WTC11 (cell line): ENCODE results near the gene SOAT2. TPM values are rescaled to one million over a fixed set of nuclear protein-coding genes. Genes with fewer than 3 reads are reported as not detected.

Experiments
- ATAC-seq: fragments of 200-7000 bp; cut with Tn5 transposase; 2 replicates; pipeline ENCODE4 v1.10.0; 2021; ENCODE audit warnings: mild to moderate bottlenecking, moderate library complexity
- CTCF ChIA-PET: fragments of 300-600 bp; sonication (Branson Sonifier 250); formaldehyde crosslinking; loops from one replicate; lab custom pipeline; 2021; ENCODE audit warnings: antibody characterized with exemption; lab: Charles Lee
- POLR2A ChIA-PET: fragments of 350-600 bp; sonication (Branson Sonifier 250); formaldehyde crosslinking; loops from one replicate; lab custom pipeline; 2021; ENCODE audit warnings: antibody characterized with exemption; lab: Charles Lee
- DNase-seq: peaks from one replicate; pipeline ENCODE4 v3.0.0; 2021; ENCODE audit warnings: low spot score
- H3K27ac Mint-ChIP-seq: 2 replicates; pipeline ENCODE4 v1.8.0; 2021; ENCODE audit warnings: mixed read lengths
- H3K27me3 Mint-ChIP-seq: 2 replicates; pipeline ENCODE4 v1.8.0; 2021; ENCODE audit warnings: low read depth, mild to moderate bottlenecking, moderate library complexity, mixed read lengths
- H3K36me3 Mint-ChIP-seq: 2 replicates; pipeline ENCODE4 v1.8.0; 2021; ENCODE audit warnings: mixed read lengths
- H3K4me1 Mint-ChIP-seq: 2 replicates; pipeline ENCODE4 v1.8.0; 2022; ENCODE audit warnings: mixed read lengths
- H3K4me3 Mint-ChIP-seq: 2 replicates; pipeline ENCODE4 v1.8.0; 2021; ENCODE audit warnings: mild to moderate bottlenecking, moderate library complexity, mixed read lengths
- H3K9me3 Mint-ChIP-seq: 2 replicates; pipeline ENCODE4 v1.8.0; 2021; ENCODE audit warnings: mixed read lengths
- ATF1 ChIP-seq: sonication (generic); formaldehyde crosslinking; IDR thresholded peaks from 2 replicates; pipeline ENCODE4 v1.8.1; 2023; ENCODE audit warnings: mild to moderate bottlenecking, moderate library complexity, missing genetic modification reagents
- CREM ChIP-seq: sonication (generic); formaldehyde crosslinking; IDR thresholded peaks from 2 replicates; pipeline ENCODE4 v1.8.1; 2022; ENCODE audit warnings: mild to moderate bottlenecking, missing genetic modification reagents, moderate library complexity
- EMX1 ChIP-seq: fragments of 250-450 bp; sonication (Bioruptor Pico); IDR thresholded peaks from 2 replicates; pipeline ENCODE4 v1.8.0; 2021; ENCODE audit warnings: mild to moderate bottlenecking
- FOXJ3 ChIP-seq: sonication (generic); formaldehyde crosslinking; IDR thresholded peaks from 2 replicates; pipeline ENCODE4 v1.9.0; 2021; ENCODE audit warnings: missing genetic modification reagents, mild to moderate bottlenecking, borderline replicate concordance
- FOXP1 ChIP-seq: sonication (generic); formaldehyde crosslinking; IDR thresholded peaks from 2 replicates; pipeline ENCODE4 v1.8.0; 2022; ENCODE audit warnings: missing genetic modification reagents, mild to moderate bottlenecking, moderate library complexity, borderline replicate concordance
- MXD4 ChIP-seq: fragments of 250-450 bp; sonication (Bioruptor Pico); IDR thresholded peaks from 2 replicates; pipeline ENCODE4 v1.8.0; 2021; ENCODE audit warnings: mild to moderate bottlenecking, moderate library complexity, borderline replicate concordance
- MYBL2 ChIP-seq: sonication (generic); formaldehyde crosslinking; IDR thresholded peaks from 2 replicates; pipeline ENCODE4 v1.8.1; 2023; ENCODE audit warnings: mild to moderate bottlenecking, moderate library complexity, missing genetic modification reagents
- NFYB ChIP-seq: sonication (generic); formaldehyde crosslinking; conservative IDR thresholded peaks from 2 replicates; pipeline ENCODE4 v1.8.0; 2022; ENCODE audit warnings: low read depth, missing genetic modification reagents
- PRDM15 ChIP-seq: sonication (generic); formaldehyde crosslinking; IDR thresholded peaks from 2 replicates; pipeline ENCODE4 v1.8.0; 2022; ENCODE audit warnings: missing genetic modification reagents
- SOX15 ChIP-seq: fragments of 250-450 bp; sonication (Bioruptor Pico); IDR thresholded peaks from 2 replicates; pipeline ENCODE4 v1.9.0; 2021; ENCODE audit warnings: mild to moderate bottlenecking
- TCF7 ChIP-seq: sonication (generic); formaldehyde crosslinking; IDR thresholded peaks from 2 replicates; pipeline ENCODE4 v1.8.0; 2022; ENCODE audit warnings: mild to moderate bottlenecking, low read depth, missing genetic modification reagents, moderate library complexity
- TEAD4 ChIP-seq: sonication (generic); formaldehyde crosslinking; IDR thresholded peaks from 2 replicates; pipeline ENCODE4 v1.8.0; 2022; ENCODE audit warnings: mild to moderate bottlenecking, missing genetic modification reagents
- USF1 ChIP-seq: sonication (generic); formaldehyde crosslinking; IDR thresholded peaks from 2 replicates; pipeline ENCODE4 v1.8.0; 2022; ENCODE audit warnings: mild to moderate bottlenecking, missing genetic modification reagents
- ZNF263 ChIP-seq: sonication (generic); formaldehyde crosslinking; IDR thresholded peaks from 2 replicates; pipeline ENCODE4 v1.8.1; 2022; ENCODE audit warnings: low read depth, mild to moderate bottlenecking, moderate library complexity, missing genetic modification reagents
- ZNF671 ChIP-seq: fragments of 250-450 bp; sonication (Bioruptor Pico); IDR thresholded peaks from 2 replicates; pipeline ENCODE4 v1.8.0; 2021; ENCODE audit warnings: mild to moderate bottlenecking
- total RNA-seq: library from RNA; stranded (reverse); gene quantifications from 3 replicates; pipeline ENCODE4 v1.2.3, GENCODE V29; 2021
- TF ChIP-seq, protein P1 (sequence below): sonication (generic); formaldehyde crosslinking; IDR thresholded peaks from 2 replicates; pipeline ENCODE4 v1.8.1; 2023; ENCODE audit warnings: mild to moderate bottlenecking, missing genetic modification reagents
- TF ChIP-seq, protein P2 (sequence below): sonication (generic); formaldehyde crosslinking; IDR thresholded peaks from 2 replicates; pipeline ENCODE4 v1.8.1; 2023; ENCODE audit warnings: mild to moderate bottlenecking, missing genetic modification reagents
- TF ChIP-seq, protein P3 (sequence below): sonication (generic); formaldehyde crosslinking; IDR thresholded peaks from 2 replicates; pipeline ENCODE4 v1.8.0; 2023; ENCODE audit warnings: missing genetic modification reagents
- TF ChIP-seq, protein P4 (sequence below): sonication (generic); formaldehyde crosslinking; IDR thresholded peaks from 2 replicates; pipeline ENCODE4 v1.8.0; 2023; ENCODE audit warnings: mild to moderate bottlenecking, missing genetic modification reagents
- TF ChIP-seq, protein P5 (sequence below): sonication (generic); formaldehyde crosslinking; IDR thresholded peaks from 2 replicates; pipeline ENCODE4 v1.8.0; 2022; ENCODE audit warnings: mild to moderate bottlenecking, missing genetic modification reagents

SOAT2 gene
- total RNA-seq, 1 experiment from 2014 or later, result not detected

DNA sequence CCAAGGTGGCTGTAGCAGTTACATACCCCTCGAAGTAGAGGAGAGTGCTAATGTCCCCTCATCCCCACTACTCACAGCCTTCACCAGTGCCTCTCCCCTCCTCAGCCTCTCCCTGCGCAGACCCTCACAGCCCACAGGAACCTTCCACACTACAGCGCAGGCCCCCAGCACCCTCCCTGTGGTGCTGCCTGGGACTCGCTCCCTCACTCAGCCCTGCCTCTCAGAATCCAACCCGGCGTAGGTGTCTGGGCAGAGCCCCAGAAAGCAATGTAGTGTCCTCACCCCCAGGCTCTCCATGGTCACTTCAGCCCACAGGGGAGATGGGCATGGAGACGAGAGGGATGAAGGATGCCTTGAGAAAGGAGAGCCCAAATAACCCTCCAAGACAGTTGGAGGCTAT lies 66.4 kb downstream of the SOAT2 start (continued):
- TF ChIP-seq, protein P1, sequence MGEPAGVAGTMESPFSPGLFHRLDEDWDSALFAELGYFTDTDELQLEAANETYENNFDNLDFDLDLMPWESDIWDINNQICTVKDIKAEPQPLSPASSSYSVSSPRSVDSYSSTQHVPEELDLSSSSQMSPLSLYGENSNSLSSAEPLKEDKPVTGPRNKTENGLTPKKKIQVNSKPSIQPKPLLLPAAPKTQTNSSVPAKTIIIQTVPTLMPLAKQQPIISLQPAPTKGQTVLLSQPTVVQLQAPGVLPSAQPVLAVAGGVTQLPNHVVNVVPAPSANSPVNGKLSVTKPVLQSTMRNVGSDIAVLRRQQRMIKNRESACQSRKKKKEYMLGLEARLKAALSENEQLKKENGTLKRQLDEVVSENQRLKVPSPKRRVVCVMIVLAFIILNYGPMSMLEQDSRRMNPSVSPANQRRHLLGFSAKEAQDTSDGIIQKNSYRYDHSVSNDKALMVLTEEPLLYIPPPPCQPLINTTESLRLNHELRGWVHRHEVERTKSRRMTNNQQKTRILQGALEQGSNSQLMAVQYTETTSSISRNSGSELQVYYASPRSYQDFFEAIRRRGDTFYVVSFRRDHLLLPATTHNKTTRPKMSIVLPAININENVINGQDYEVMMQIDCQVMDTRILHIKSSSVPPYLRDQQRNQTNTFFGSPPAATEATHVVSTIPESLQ, result no peak

DNA sequence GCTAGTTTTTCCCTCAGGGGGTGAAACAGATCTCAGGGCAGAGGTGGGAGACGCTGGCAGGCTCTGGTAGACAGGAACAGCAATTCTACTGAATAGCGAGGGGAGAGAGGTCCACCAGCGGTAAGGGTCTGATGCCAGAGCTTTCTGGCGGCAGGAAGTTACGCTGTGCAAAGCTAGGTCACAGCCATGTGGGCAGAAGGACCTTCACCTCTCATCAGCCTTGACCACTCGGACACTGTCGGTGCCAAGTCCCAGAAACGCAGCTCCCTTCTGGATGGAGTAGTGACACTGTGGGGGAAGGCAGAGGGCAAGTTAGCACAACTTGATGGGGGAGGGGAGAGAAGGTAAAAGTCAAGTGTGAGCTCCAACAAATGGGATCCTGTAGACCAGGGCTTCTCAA lies 66.9 kb downstream of the SOAT2 start:
- H3K27me3 Mint-ChIP-seq, result peaks cover 91% of the 10 kb centered on the region
- POLR2A ChIA-PET, result interaction anchor here (0.6 kb wide), 1 partner anchor 10 kb away, joined by 3 read pairs; the partner anchor contains the start of gene ZNF740
- no peak overlapping the region for H3K27ac Mint-ChIP-seq

GRCh38 chr12:53170876-53171724 lies 67.8 kb downstream of the SOAT2 start:
- ATAC-seq (no peak), DNase-seq (no peak)
- POLR2A ChIA-PET, result interaction anchor here (0.6 kb wide), 1 partner anchor 9 kb away, joined by 3 read pairs; the partner anchor contains the start of gene ZNF740
- Mint-ChIP-seq H3K4me1 (peaks cover 17% of the 10 kb centered on the region), H3K4me3 (no peak overlapping the region), H3K27ac (no peak overlapping the region), H3K36me3 (no peaks in the 10 kb centered on the region), H3K9me3 (no peaks in the 10 kb centered on the region), H3K27me3 (peaks cover 92% of the 10 kb centered on the region)
- CTCF ChIA-PET, result interaction anchor here (0.6 to 4.5 kb wide), 8 partner anchors 9 to 150 kb away, joined by 3 to 62 read pairs (median 5); partner anchors contain the start of genes AAAS, CSAD and ZNF740
- no peak for TF ChIP-seq NFYB (CRISPR knock-in tag)
- TF ChIP-seq TCF7 (CRISPR knock-in tag), result no peak
- TF ChIP-seq, protein P2, sequence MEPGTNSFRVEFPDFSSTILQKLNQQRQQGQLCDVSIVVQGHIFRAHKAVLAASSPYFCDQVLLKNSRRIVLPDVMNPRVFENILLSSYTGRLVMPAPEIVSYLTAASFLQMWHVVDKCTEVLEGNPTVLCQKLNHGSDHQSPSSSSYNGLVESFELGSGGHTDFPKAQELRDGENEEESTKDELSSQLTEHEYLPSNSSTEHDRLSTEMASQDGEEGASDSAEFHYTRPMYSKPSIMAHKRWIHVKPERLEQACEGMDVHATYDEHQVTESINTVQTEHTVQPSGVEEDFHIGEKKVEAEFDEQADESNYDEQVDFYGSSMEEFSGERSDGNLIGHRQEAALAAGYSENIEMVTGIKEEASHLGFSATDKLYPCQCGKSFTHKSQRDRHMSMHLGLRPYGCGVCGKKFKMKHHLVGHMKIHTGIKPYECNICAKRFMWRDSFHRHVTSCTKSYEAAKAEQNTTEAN (CRISPR knock-in tag), result no peak
- TF ChIP-seq, protein P3, sequence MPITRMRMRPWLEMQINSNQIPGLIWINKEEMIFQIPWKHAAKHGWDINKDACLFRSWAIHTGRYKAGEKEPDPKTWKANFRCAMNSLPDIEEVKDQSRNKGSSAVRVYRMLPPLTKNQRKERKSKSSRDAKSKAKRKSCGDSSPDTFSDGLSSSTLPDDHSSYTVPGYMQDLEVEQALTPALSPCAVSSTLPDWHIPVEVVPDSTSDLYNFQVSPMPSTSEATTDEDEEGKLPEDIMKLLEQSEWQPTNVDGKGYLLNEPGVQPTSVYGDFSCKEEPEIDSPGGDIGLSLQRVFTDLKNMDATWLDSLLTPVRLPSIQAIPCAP (CRISPR knock-in tag), result no peak
- TF ChIP-seq MXD4 (CRISPR knock-in tag), result no peak
- no peak for TF ChIP-seq ZNF671 (CRISPR knock-in tag)
- no peak for TF ChIP-seq ATF1 (CRISPR knock-in tag)
- no peak for TF ChIP-seq FOXJ3 (CRISPR knock-in tag)
- TF ChIP-seq, protein P4, sequence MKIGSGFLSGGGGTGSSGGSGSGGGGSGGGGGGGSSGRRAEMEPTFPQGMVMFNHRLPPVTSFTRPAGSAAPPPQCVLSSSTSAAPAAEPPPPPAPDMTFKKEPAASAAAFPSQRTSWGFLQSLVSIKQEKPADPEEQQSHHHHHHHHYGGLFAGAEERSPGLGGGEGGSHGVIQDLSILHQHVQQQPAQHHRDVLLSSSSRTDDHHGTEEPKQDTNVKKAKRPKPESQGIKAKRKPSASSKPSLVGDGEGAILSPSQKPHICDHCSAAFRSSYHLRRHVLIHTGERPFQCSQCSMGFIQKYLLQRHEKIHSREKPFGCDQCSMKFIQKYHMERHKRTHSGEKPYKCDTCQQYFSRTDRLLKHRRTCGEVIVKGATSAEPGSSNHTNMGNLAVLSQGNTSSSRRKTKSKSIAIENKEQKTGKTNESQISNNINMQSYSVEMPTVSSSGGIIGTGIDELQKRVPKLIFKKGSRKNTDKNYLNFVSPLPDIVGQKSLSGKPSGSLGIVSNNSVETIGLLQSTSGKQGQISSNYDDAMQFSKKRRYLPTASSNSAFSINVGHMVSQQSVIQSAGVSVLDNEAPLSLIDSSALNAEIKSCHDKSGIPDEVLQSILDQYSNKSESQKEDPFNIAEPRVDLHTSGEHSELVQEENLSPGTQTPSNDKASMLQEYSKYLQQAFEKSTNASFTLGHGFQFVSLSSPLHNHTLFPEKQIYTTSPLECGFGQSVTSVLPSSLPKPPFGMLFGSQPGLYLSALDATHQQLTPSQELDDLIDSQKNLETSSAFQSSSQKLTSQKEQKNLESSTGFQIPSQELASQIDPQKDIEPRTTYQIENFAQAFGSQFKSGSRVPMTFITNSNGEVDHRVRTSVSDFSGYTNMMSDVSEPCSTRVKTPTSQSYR, result no peak
- TF ChIP-seq, protein P5, sequence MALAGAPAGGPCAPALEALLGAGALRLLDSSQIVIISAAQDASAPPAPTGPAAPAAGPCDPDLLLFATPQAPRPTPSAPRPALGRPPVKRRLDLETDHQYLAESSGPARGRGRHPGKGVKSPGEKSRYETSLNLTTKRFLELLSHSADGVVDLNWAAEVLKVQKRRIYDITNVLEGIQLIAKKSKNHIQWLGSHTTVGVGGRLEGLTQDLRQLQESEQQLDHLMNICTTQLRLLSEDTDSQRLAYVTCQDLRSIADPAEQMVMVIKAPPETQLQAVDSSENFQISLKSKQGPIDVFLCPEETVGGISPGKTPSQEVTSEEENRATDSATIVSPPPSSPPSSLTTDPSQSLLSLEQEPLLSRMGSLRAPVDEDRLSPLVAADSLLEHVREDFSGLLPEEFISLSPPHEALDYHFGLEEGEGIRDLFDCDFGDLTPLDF (CRISPR knock-in tag), result no peak
- TF ChIP-seq MYBL2 (CRISPR knock-in tag), result no peak
- no peak for TF ChIP-seq PRDM15 (CRISPR knock-in tag)
- TF ChIP-seq EMX1 (CRISPR knock-in tag), result no peak
- no peak for TF ChIP-seq ZNF263 (CRISPR knock-in tag)

More for the DNA sequence above, 66.9 kb downstream of the SOAT2 start:
- no peak for TF ChIP-seq NFYB (CRISPR knock-in tag)
- TF ChIP-seq FOXP1, result no peak
- TF ChIP-seq SOX15 (CRISPR knock-in tag), result no peak
- no peak for TF ChIP-seq CREM
- TF ChIP-seq TEAD4 (CRISPR knock-in tag), result no peak
- TF ChIP-seq USF1 (CRISPR knock-in tag), result no peak
- TF ChIP-seq MXD4 (CRISPR knock-in tag), result no peak
- ATAC-seq (no peak), DNase-seq (no peak)
- no peaks in the 10 kb centered on the region for H3K36me3 Mint-ChIP-seq
- CTCF ChIA-PET, result interaction anchor here (0.6 to 2.2 kb wide), 7 partner anchors 10 to 151 kb away, joined by 3 to 12 read pairs (median 3); partner anchors contain the start of genes AAAS, CSAD and ZNF740
- peaks cover 9% of the 10 kb centered on the region for H3K4me1 Mint-ChIP-seq
- no peaks in the 10 kb centered on the region for H3K9me3 Mint-ChIP-seq
- no peak overlapping the region for H3K4me3 Mint-ChIP-seq
